ENCODE results near the gene KLHL29. TPM values are rescaled to one million over a fixed set of nuclear protein-coding genes. Genes with fewer than 3 reads are reported as not detected.

Gene KLHL29
- total and polyA plus RNA-seq, 2 donors (not counting 3 experiments of a cell fraction or from before 2014, with no cell fraction given) = 4.6 to 12.7 TPM

DNA sequence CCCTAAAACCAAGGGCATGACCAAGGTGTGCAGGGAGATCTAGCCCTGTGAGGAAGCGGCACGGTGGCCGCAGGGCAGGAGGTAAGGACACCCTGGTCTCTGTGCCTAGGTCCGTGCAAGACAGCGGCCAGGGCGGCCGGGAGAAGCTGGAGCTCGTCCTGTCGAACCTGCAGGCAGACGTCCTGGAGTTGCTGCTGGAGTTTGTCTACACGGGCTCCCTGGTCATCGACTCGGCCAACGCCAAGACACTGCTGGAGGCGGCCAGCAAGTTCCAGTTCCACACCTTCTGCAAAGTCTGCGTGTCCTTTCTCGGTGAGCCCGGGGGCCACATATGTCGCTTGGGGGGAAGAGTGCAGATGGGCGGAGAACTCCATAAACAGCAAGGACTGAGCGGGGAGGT is 306.6 kb downstream of the KLHL29 start:
- no peaks in the 10 kb centered on the region for H3K27me3 ChIP-seq (ENCODE audit: control insufficient read depth in 2 of 2, insufficient read depth in 2 of 2, low read length in 2 of 2)
- dilution Hi-C loops (cut with MboI; ENCODE audit: extremely low pct_ligation_motif_present, low sequenced_read_pairs) = no loop called here
- no TSS peak for BruUV-seq (replicated peaks)

More for the DNA sequence above, 306.6 kb downstream of the KLHL29 start:
- Histone ChIP-seq H3K9me1 (replicated peaks; ENCODE audit: control insufficient read depth, extremely low read depth, insufficient read depth, low read length) (no peaks in the 10 kb centered on the region), H4K20me1 (replicated peaks; ENCODE audit: control insufficient read depth, extremely low read depth, insufficient read depth, low read length) (no peaks in the 10 kb centered on the region), H3K36me3 (ENCODE audit: control insufficient read depth in 2 of 2, extremely low read depth in 1 of 2, insufficient read depth in 2 of 2, low read length in 2 of 2) (peaks cover 0 to 3% of the 10 kb centered on the region in 2 experiments), H3K4me3 (replicated peaks in 1 of 3; ENCODE audit: insufficient read depth in 1 of 3, low read depth in 1 of 3, low read length in 3 of 3) (no peak overlapping the region), H3K79me2 (ENCODE audit: control insufficient read depth, insufficient read depth, low read length) (no peaks in the 10 kb centered on the region), H3K9me3 (replicated peaks; ENCODE audit: control insufficient read depth, insufficient read depth, low read length) (no peaks in the 10 kb centered on the region), H2AFZ (ENCODE audit: low read depth, low read length) (no peak overlapping the region), H3K4me1 (ENCODE audit: control insufficient read depth, extremely low read depth, insufficient read depth, low read length) (no peaks in the 10 kb centered on the region), H3K27ac (ENCODE audit: insufficient read depth, low read depth, low read length) (no peak overlapping the region), H3K4me2 (ENCODE audit: insufficient read depth, low read length) (no peak overlapping the region), H3K9ac (replicated peaks; ENCODE audit: extremely low read depth, insufficient read depth, low read length) (no peak overlapping the region)
- TF ChIP-seq EZH2 (IDR thresholded peaks at IDR 0.05; ENCODE audit: borderline replicate concordance, low read depth, low read length, severe bottlenecking) (no peak), POLR2A (IDR thresholded peaks at IDR 0.05; ENCODE audit: low read depth, low read length) (no peak), FOS (IDR thresholded peaks at IDR 0.05; ENCODE audit: borderline replicate concordance, insufficient read depth, low read length) (no peak), POLR2AphosphoS5 (IDR thresholded peaks at IDR 0.05; ENCODE audit: insufficient read depth, low read depth, low read length) (no peak), JUN (IDR thresholded peaks at IDR 0.05; ENCODE audit: borderline replicate concordance, insufficient read depth, insufficient read length, low read depth) (no peak), CTCF (IDR thresholded peaks at IDR 0.05; ENCODE audit: extremely low read depth in 1 of 2, insufficient read depth in 1 of 2, low read depth in 1 of 2, low read length in 2 of 2) (no peak), MYC (IDR thresholded peaks at IDR 0.05; ENCODE audit: low read depth, low read length) (no peak), GATA2 (IDR thresholded peaks at IDR 0.05; ENCODE audit: insufficient read depth, insufficient read length, low read depth, low read length) (no peak)
- TF ChIP-seq, protein P1, sequence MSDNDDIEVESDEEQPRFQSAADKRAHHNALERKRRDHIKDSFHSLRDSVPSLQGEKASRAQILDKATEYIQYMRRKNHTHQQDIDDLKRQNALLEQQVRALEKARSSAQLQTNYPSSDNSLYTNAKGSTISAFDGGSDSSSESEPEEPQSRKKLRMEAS (IDR thresholded peaks at IDR 0.05; ENCODE audit: insufficient read depth, insufficient read length) = no peak
- FAIRE-seq (no peak), DNase-seq (ENCODE audit: low read depth, low spot score) (no peak)
- CTCF ChIA-PET = no interaction called here
- intact Hi-C loops (cut with micrococcal nuclease) = no loop called here
- POLR2A ChIA-PET = no interaction called here

Measured in endothelial cell of umbilical vein (primary cell).